HG03354 (cell line): ENCODE data around the gene MATR3.
"Not testable (repeated sequence)": the region's sequence is repeated elsewhere in the genome, so short reads cannot be mapped to it uniquely, and the experiment has no call there.

Experiments used
- ATAC-seq: cut with Tn5 transposase; IDR thresholded peaks from one replicate; pipeline ENCODE4 v1.9.1; 2021; ENCODE audit warnings: mild to moderate bottlenecking; ENCODE audit not compliant: unreplicated experiment, poor library complexity, severe bottlenecking

Gene MATR3

GRCh38 chr5:139295346-139296057 lies 2.0 kb downstream of the MATR3 start:
- no peak for ATAC-seq

- no peak for ATAC-seq
Observed at GRCh38 chr5:139296198-139296597, 2.7 kb downstream of the MATR3 start.

- ATAC-seq, result no peak
Observed at GRCh38 chr5:139296862-139297326, 3.4 kb downstream of the MATR3 start.

- ATAC-seq, result no peak
Observed at GRCh38 chr5:139297439-139298133, 4.0 kb downstream of the MATR3 start.

- no peak for ATAC-seq
Observed at GRCh38 chr5:139298242-139298641, 4.7 kb downstream of the MATR3 start.

GRCh38 chr5:139299486-139299885 lies 5.9 kb downstream of the MATR3 start:
- ATAC-seq, result no peak

- no peak for ATAC-seq
Observed at GRCh38 chr5:139301808-139302499, 8.4 kb downstream of the MATR3 start.

GRCh38 chr5:139304391-139305324 lies 11.1 kb downstream of the MATR3 start:
- ATAC-seq, result no peak

- no peak for ATAC-seq
Observed at GRCh38 chr5:139306197-139306596, 12.7 kb downstream of the MATR3 start.

GRCh38 chr5:139306628-139307379 lies 13.3 kb downstream of the MATR3 start:
- ATAC-seq, result no peak

GRCh38 chr5:139308797-139309196 lies 15.3 kb downstream of the MATR3 start:
- ATAC-seq, result no peak

GRCh38 chr5:139310715-139311186 lies 17.2 kb downstream of the MATR3 start:
- ATAC-seq, result not testable (repeated sequence)

- no peak for ATAC-seq
Observed at GRCh38 chr5:139312075-139312474, 18.5 kb downstream of the MATR3 start.

GRCh38 chr5:139314276-139314675 lies 20.7 kb downstream of the MATR3 start:
- ATAC-seq, result no peak

- no peak for ATAC-seq
Observed at GRCh38 chr5:139315056-139315615, 21.6 kb downstream of the MATR3 start.

- no peak for ATAC-seq
Observed at GRCh38 chr5:139335811-139336210, 42.3 kb downstream of the MATR3 start.

GRCh38 chr5:139340051-139340450 lies 46.5 kb downstream of the MATR3 start:
- no peak for ATAC-seq

- no peak for ATAC-seq
Observed at GRCh38 chr5:139341187-139341688, 47.7 kb downstream of the MATR3 start.
